RWPE2 (cell line): Measurements from ENCODE around the gene DSG2.
"Not testable (repeated sequence)": the region's sequence is repeated elsewhere in the genome, so short reads cannot be mapped to it uniquely, and the experiment has no call there.

Source experiments
- ATAC-seq: fragments of 200-7000 bp; cut with Tn5 transposase; 3 replicates; pipeline ENCODE4 v1.9.1; 2021; ENCODE audit warnings: low read depth
- DNase-seq: peaks from one replicate; pipeline ENCODE4 v3.0.0-alpha.2; 2020; ENCODE audit warnings: low spot score
- H3K27ac ChIP-seq: fragments of 450-650 bp; 2 replicates; pipeline ENCODE4 v1.5.1; 2017; ENCODE audit warnings: mild to moderate bottlenecking; ENCODE audit not compliant: poor library complexity, severe bottlenecking
- H3K27me3 ChIP-seq: fragments of 250-450 bp; sonication (Bioruptor Pico); 2 replicates; pipeline ENCODE4 v1.5.1; 2021; ENCODE audit warnings: mild to moderate bottlenecking, moderate library complexity; ENCODE audit not compliant: insufficient read depth, poor library complexity, severe bottlenecking
- H3K36me3 ChIP-seq: fragments of 250-450 bp; sonication (Bioruptor Pico); 2 replicates; pipeline ENCODE4 v1.5.1; 2020; ENCODE audit warnings: low read depth, mild to moderate bottlenecking, moderate library complexity
- H3K4me1 ChIP-seq: fragments of 250-450 bp; sonication (Bioruptor Pico); 2 replicates; pipeline ENCODE4 v1.5.1; 2021; ENCODE audit warnings: mild to moderate bottlenecking, moderate library complexity; ENCODE audit not compliant: insufficient read depth, poor library complexity, severe bottlenecking
- H3K4me3 ChIP-seq: fragments of 250-450 bp; sonication (Bioruptor Pico); 2 replicates; pipeline ENCODE4 v1.5.1; 2021; ENCODE audit warnings: mild to moderate bottlenecking, moderate library complexity; ENCODE audit not compliant: severe bottlenecking
- H3K9me3 ChIP-seq: fragments of 250-450 bp; sonication (Bioruptor Pico); 2 replicates; pipeline ENCODE4 v1.5.1; 2021; ENCODE audit warnings: mild to moderate bottlenecking, moderate library complexity; ENCODE audit not compliant: severe bottlenecking
- TF ChIP-seq, protein P1 (sequence below): fragments of 450-650 bp; IDR thresholded peaks from one replicate; pipeline ENCODE4 v1.5.1; 2017; ENCODE audit warnings: mild to moderate bottlenecking, moderate library complexity; ENCODE audit not compliant: poor library complexity, severe bottlenecking

Gene DSG2

DNA sequence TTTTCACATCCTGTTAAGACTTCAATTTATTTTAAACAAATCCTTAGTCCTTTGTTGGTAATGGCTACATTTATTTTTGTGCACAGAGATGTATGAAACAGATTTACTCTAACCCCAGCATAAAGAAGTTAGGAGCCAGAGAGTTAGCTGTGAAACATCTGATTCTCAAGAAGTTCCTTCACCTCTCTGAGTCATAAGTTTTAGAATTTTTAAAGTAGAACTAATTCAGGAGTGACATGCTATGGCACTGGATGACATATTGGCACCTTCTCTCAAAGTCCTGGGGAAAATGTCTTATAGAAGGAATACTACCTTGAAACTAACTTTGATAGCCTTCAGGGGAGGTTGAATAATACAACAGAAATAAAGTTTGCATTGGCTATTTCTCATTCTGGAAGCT, 6.4 kb upstream of the DSG2 start:
- no peak overlapping the region for H3K4me3 ChIP-seq
- TF ChIP-seq, protein P1, sequence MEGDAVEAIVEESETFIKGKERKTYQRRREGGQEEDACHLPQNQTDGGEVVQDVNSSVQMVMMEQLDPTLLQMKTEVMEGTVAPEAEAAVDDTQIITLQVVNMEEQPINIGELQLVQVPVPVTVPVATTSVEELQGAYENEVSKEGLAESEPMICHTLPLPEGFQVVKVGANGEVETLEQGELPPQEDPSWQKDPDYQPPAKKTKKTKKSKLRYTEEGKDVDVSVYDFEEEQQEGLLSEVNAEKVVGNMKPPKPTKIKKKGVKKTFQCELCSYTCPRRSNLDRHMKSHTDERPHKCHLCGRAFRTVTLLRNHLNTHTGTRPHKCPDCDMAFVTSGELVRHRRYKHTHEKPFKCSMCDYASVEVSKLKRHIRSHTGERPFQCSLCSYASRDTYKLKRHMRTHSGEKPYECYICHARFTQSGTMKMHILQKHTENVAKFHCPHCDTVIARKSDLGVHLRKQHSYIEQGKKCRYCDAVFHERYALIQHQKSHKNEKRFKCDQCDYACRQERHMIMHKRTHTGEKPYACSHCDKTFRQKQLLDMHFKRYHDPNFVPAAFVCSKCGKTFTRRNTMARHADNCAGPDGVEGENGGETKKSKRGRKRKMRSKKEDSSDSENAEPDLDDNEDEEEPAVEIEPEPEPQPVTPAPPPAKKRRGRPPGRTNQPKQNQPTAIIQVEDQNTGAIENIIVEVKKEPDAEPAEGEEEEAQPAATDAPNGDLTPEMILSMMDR, result no peak
- ATAC-seq (no peak), DNase-seq (no peak)
- H3K4me1 ChIP-seq, result peaks cover 53% of the 10 kb centered on the region
- no peaks in the 10 kb centered on the region for H3K27me3 ChIP-seq
- no peaks in the 10 kb centered on the region for H3K9me3 ChIP-seq
- H3K27ac ChIP-seq, result peak overlapping the region; percentile 95
- H3K36me3 ChIP-seq, result no peaks in the 10 kb centered on the region

DNA sequence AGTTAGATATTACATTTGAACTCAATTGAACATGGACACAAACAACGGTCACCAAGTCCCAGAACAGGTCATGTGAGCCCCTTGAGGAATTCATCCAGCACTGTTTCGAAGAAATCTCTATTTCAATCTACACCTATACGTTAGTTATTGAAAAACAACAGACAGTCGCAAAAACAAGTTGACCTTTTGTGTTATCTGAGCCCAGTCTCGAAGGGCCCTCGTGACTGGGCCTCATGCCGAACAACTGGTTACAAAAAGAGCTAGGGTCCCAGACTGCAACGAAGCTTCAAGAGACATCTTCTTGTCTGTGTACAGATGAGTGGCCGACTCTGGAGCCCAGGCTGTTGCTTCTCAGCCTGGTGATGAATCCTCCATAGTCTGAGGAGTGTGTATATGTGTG, 5.3 kb upstream of the DSG2 start:
- DNase-seq (no peak), ATAC-seq (no peak)
- Histone ChIP-seq H3K27ac (no peak overlapping the region), H3K4me1 (peaks cover 42% of the 10 kb centered on the region), H3K27me3 (no peaks in the 10 kb centered on the region), H3K36me3 (no peaks in the 10 kb centered on the region), H3K9me3 (no peaks in the 10 kb centered on the region), H3K4me3 (no peak overlapping the region)
- TF ChIP-seq, protein P1, result no peak

DNA sequence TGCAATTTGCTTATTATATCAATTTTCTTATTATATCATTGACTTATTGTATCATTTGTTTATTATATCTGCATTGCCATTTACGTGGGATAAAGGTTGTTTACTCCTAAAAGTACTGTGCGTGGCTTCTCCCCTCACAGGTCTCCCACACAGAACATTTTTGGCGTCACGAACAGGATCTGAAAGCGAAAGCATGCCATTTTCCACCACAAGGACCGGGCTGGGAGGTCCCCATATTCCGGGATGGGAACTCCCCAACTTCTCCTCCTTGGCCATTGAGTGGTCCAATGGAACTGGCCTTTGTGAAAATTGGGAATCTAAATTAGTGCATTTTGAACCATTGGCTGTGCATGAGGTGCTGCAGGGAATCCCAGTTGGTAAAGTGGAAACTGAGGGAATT, 4.8 kb upstream of the DSG2 start:
- TF ChIP-seq, protein P1, result no peak
- Histone ChIP-seq H3K27me3 (no peaks in the 10 kb centered on the region), H3K36me3 (no peaks in the 10 kb centered on the region), H3K9me3 (no peaks in the 10 kb centered on the region), H3K4me3 (no peak overlapping the region), H3K4me1 (peaks cover 37% of the 10 kb centered on the region), H3K27ac (no peak overlapping the region)
- DNase-seq, result no peak
- ATAC-seq, result no peak

DNA sequence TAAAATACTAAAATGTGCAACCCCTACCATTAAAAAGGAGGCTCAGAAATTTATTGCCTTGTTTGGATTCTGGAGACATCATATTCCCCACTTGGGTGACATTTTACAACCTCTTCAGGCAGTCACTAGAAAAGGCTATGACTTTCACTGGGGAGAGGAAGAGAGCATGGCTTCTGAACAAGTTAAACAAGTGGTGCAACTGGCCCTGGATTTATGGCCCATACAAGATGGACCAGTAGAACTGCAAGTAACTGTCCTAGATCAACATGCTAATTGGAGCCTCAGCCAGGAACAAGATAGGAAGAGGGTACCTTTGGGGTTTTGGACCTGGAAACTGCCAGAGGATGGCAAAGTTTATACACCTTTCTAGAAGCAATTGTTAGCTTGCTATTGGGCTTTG, 4.0 kb upstream of the DSG2 start:
- ATAC-seq, result no peak
- no peak for DNase-seq
- Histone ChIP-seq H3K4me3 (no peak overlapping the region), H3K36me3 (no peaks in the 10 kb centered on the region), H3K27me3 (no peaks in the 10 kb centered on the region), H3K9me3 (no peaks in the 10 kb centered on the region), H3K4me1 (peaks cover 30% of the 10 kb centered on the region), H3K27ac (no peak overlapping the region)
- TF ChIP-seq, protein P1, result no peak

DNA sequence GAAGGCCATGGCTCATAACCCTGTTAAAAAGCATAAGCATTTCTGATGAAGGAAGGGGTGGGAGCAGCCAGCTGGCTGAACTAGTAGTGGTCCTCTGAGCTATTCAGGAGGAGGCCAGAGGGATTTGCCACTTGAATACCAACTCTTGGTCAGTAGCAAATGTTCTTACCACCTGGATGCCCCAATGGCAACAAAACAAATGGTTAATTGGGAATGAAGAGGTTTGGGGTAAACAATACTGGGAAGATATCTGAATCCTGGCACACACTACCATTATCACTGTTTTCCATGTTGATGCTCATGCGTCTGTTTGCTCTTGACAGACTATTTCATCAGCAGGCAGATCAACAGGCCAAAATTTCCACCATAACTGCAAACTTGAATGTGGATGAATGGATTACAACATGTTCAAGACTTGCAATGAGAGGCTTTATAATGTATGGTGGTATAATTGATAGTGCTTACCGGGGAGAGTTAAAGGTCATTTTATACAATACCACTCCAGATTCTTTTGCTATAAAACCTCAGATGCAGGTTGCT, 3.2 kb upstream of the DSG2 start:
- not testable (repeated sequence) for H3K27ac ChIP-seq, H3K9me3 ChIP-seq, H3K4me3 ChIP-seq, H3K27me3 ChIP-seq, ATAC-seq, H3K36me3 ChIP-seq, DNase-seq
- H3K4me1 ChIP-seq, result peaks cover 27% of the 10 kb centered on the region
